IMR-90 (cell line): ENCODE measurements around the gene KRT38. TPM values are rescaled to one million over a fixed set of nuclear protein-coding genes. Genes with fewer than 3 reads are reported as not detected.

Experiments used
- ATAC-seq: fragments of 200-7000 bp; cut with Tn5 transposase; 2 replicates; pipeline ENCODE4 v1.9.1; 2020; ENCODE audit warnings: low read depth, mild to moderate bottlenecking, moderate library complexity
- BruUV-seq: library from RNA; stranded (reverse); fragments of 400-500 nt; replicated peaks from 2 replicates; lab custom pipeline; 2021; lab: Mats Ljungman, UMichigan
- CTCF ChIA-PET: fragments of 300-600 bp; formaldehyde crosslinking; extraction: SDS; loops from one replicate; lab custom pipeline; 2021; ENCODE audit warnings: antibody characterized with exemption; lab: Yijun Ruan, JAX
- POLR2A ChIA-PET: fragments of 300-600 bp; sonication (Branson Sonifier 250); formaldehyde crosslinking; loops from one replicate; lab custom pipeline; 2022; ENCODE audit warnings: antibody characterized with exemption; ENCODE audit not compliant: unreplicated experiment; lab: Charles Lee
- DNase-seq: peaks from one replicate; pipeline ENCODE4 v3.0.0; 2013
- H2AFZ ChIP-seq: replicated peaks from 2 replicates; pipeline ENCODE3; 2013; ENCODE audit warnings: low read length, mild to moderate bottlenecking; ENCODE audit not compliant: poor library complexity
- H2AK5ac ChIP-seq: 2 replicates; pipeline ENCODE4 v1.6.1; 2013; ENCODE audit warnings: low read depth, low read length, inconsistent platforms
- H2AK9ac ChIP-seq: replicated peaks from 2 replicates; pipeline ENCODE3; 2013; ENCODE audit warnings: mild to moderate bottlenecking, low read depth, low read length, moderate library complexity; ENCODE audit not compliant: poor library complexity
- H2BK120ac ChIP-seq: 2 replicates; pipeline ENCODE4 v1.6.1; 2013; ENCODE audit warnings: low read depth, low read length, inconsistent platforms
- H2BK15ac ChIP-seq: 3 replicates; pipeline ENCODE4 v1.6.1; 2013; ENCODE audit warnings: low read depth, low read length, inconsistent platforms
- H2BK20ac ChIP-seq: 2 replicates; pipeline ENCODE4 v1.6.1; 2013; ENCODE audit warnings: low read depth, mild to moderate bottlenecking, inconsistent platforms, low read length, moderate library complexity
- H2BK5ac ChIP-seq: 2 replicates; pipeline ENCODE4 v1.6.1; 2013; ENCODE audit warnings: mild to moderate bottlenecking, low read depth, low read length, inconsistent platforms; ENCODE audit not compliant: poor library complexity, severe bottlenecking
- H3K14ac ChIP-seq: replicated peaks from 2 replicates; pipeline ENCODE4 v1.6.1; 2013; ENCODE audit warnings: low read depth, low read length, inconsistent platforms
- H3K18ac ChIP-seq: 2 replicates; pipeline ENCODE4 v1.6.1; 2013; ENCODE audit warnings: low read depth, low read length, control low read depth
- H3K23ac ChIP-seq: 2 replicates; pipeline ENCODE4 v1.6.1; 2013; ENCODE audit warnings: low read depth, low read length, inconsistent platforms
- H3K27ac ChIP-seq: 2 replicates; pipeline ENCODE4 v1.5.1; 2013; ENCODE audit warnings: mild to moderate bottlenecking, control low read depth, low read length; ENCODE audit not compliant: insufficient read depth
- H3K27me3 ChIP-seq: 2 replicates; pipeline ENCODE4 v1.6.1; 2013; ENCODE audit warnings: low read length; ENCODE audit not compliant: control insufficient read depth, insufficient read depth
- H3K36me3 ChIP-seq: 2 replicates; pipeline ENCODE4 v1.6.1; 2013; ENCODE audit warnings: low read length, mixed read lengths; ENCODE audit not compliant: control insufficient read depth, insufficient read depth
- H3K4ac ChIP-seq: 2 replicates; pipeline ENCODE4 v1.6.1; 2013; ENCODE audit warnings: low read depth, low read length, inconsistent platforms
- H3K4me1 ChIP-seq: 2 replicates; pipeline ENCODE4 v1.6.1; 2013; ENCODE audit warnings: low read length, mixed read lengths; ENCODE audit not compliant: control insufficient read depth, insufficient read depth
- H3K4me2 ChIP-seq: 2 replicates; pipeline ENCODE4 v1.6.1; 2013; ENCODE audit warnings: low read depth, mild to moderate bottlenecking, control low read depth, low read length, moderate library complexity
- H3K4me3 ChIP-seq: 2 replicates; pipeline ENCODE4 v1.5.1; 2013; ENCODE audit warnings: low read depth, mild to moderate bottlenecking, control low read depth, low read length, moderate library complexity; ENCODE audit not compliant: insufficient read depth
- H3K56ac ChIP-seq: 2 replicates; pipeline ENCODE4 v1.6.1; 2013; ENCODE audit warnings: low read length, inconsistent platforms; ENCODE audit not compliant: insufficient read depth; ENCODE audit errors: extremely low read depth
- H3K79me1 ChIP-seq, 2 experiments: 2 replicates each; pipeline ENCODE4 v1.6.1; 2013; ENCODE audit warnings: low read length in 2 of 2, inconsistent platforms in 1 of 2, low read depth in 1 of 2
- H3K9ac ChIP-seq: 2 replicates; pipeline ENCODE4 v1.6.1; 2013; ENCODE audit warnings: low read depth, low read length, control low read depth
- H3K9me1 ChIP-seq: 2 replicates; pipeline ENCODE4 v1.6.1; 2013; ENCODE audit warnings: low read length, inconsistent platforms; ENCODE audit not compliant: insufficient read depth
- H3K9me3 ChIP-seq: 2 replicates; pipeline ENCODE4 v1.6.1; 2013; ENCODE audit warnings: low read length; ENCODE audit not compliant: control insufficient read depth, insufficient read depth
- H4K20me1 ChIP-seq: 2 replicates; pipeline ENCODE4 v1.6.1; 2013; ENCODE audit warnings: low read length, inconsistent platforms; ENCODE audit not compliant: insufficient read depth
- H4K5ac ChIP-seq: 2 replicates; pipeline ENCODE4 v1.6.1; 2013; ENCODE audit warnings: mild to moderate bottlenecking, low read depth, low read length, control low read depth
- H4K8ac ChIP-seq, 2 experiments: 2 replicates each; pipeline ENCODE4 v1.6.1; 2013; ENCODE audit warnings: low read depth in 2 of 2, low read length in 2 of 2, control low read depth in 1 of 2, inconsistent platforms in 1 of 2
- H4K91ac ChIP-seq: 2 replicates; pipeline ENCODE4 v1.6.1; 2013; ENCODE audit warnings: low read depth, low read length, inconsistent platforms; ENCODE audit not compliant: insufficient read depth
- BHLHE40 ChIP-seq: fragments of 150-350 bp; IDR thresholded peaks from 2 replicates; pipeline ENCODE4 v1.6.1; 2016; ENCODE audit warnings: mild to moderate bottlenecking, low read depth, low read length
- CEBPB ChIP-seq: IDR thresholded peaks from 2 replicates; pipeline ENCODE4 v1.6.1; 2012; ENCODE audit warnings: low read depth, low read length, improper control_type of control experiment
- CHD1 ChIP-seq: IDR thresholded peaks from 2 replicates; pipeline ENCODE4 v1.6.1; 2012; ENCODE audit warnings: low read depth, low read length, improper control_type of control experiment
- CTCF ChIP-seq: conservative IDR thresholded peaks from 2 replicates; pipeline ENCODE4 v1.5.1; 2012; ENCODE audit warnings: mild to moderate bottlenecking, low read depth, low read length, improper control_type of control experiment
- ELK1 ChIP-seq: fragments of 150-350 bp; IDR thresholded peaks from 2 replicates; pipeline ENCODE4 v1.6.1; 2016; ENCODE audit warnings: low read depth, mild to moderate bottlenecking, low read length, moderate library complexity, borderline replicate concordance
- FOS ChIP-seq: fragments of 150-350 bp; IDR thresholded peaks from 2 replicates; pipeline ENCODE4 v1.6.1; 2016; ENCODE audit warnings: low read depth, low read length
- MAFK ChIP-seq: IDR thresholded peaks from 2 replicates; pipeline ENCODE4 v1.6.1; 2012; ENCODE audit warnings: low read depth, low read length, improper control_type of control experiment
- MAZ ChIP-seq: IDR thresholded peaks from 2 replicates; pipeline ENCODE4 v1.6.1; 2012; ENCODE audit warnings: low read depth, mild to moderate bottlenecking, low read length, improper control_type of control experiment, moderate library complexity, borderline replicate concordance
- NFE2L2 ChIP-seq: fragments of 150-350 bp; IDR thresholded peaks from 2 replicates; pipeline ENCODE4 v1.6.1; 2016; ENCODE audit warnings: low read depth, mild to moderate bottlenecking, low read length
- POLR2A ChIP-seq: IDR thresholded peaks from 2 replicates; pipeline ENCODE4 v1.6.1; 2012; ENCODE audit warnings: mild to moderate bottlenecking, low read depth, low read length
- RAD21 ChIP-seq: IDR thresholded peaks from 2 replicates; pipeline ENCODE4 v1.6.1; 2012; ENCODE audit warnings: low read length, improper control_type of control experiment
- RCOR1 ChIP-seq: IDR thresholded peaks from 2 replicates; pipeline ENCODE4 v1.6.1; 2012; ENCODE audit warnings: mild to moderate bottlenecking, low read length, improper control_type of control experiment; ENCODE audit not compliant: insufficient replicate concordance
- RFX5 ChIP-seq: IDR thresholded peaks from 2 replicates; pipeline ENCODE4 v1.8.0; 2012; ENCODE audit warnings: low read depth, mild to moderate bottlenecking, low read length, moderate library complexity
- SMC3 ChIP-seq: fragments of 150-350 bp; IDR thresholded peaks from 2 replicates; pipeline ENCODE4 v1.6.1; 2016; ENCODE audit warnings: low read depth, mild to moderate bottlenecking, antibody characterized with exemption, low read length, moderate library complexity
- USF2 ChIP-seq: fragments of 150-350 bp; IDR thresholded peaks from 2 replicates; pipeline ENCODE4 v1.6.1; 2017; ENCODE audit warnings: mild to moderate bottlenecking, antibody characterized with exemption, low read length, low read depth
- WGBS, 2 experiments: methylation state at CpG; one replicate each; pipeline versions ENCODE4 v1.1.5 to v1.1.7; 2013; ENCODE audit warnings: missing lambda C conversion rate in 2 of 2; ENCODE audit not compliant: insufficient read length in 1 of 2; ENCODE audit errors: extremely low coverage in 2 of 2; 5-methylcytosine and 5-hydroxymethylcytosine counted together
- dilution Hi-C: fragments of 300-500 bp; cut with HindIII; formaldehyde crosslinking; loops from one replicate; pipeline ENCODE4 v1.14.3; 2018; ENCODE audit warnings: low sequenced_read_pairs; ENCODE audit not compliant: unreplicated experiment
- in situ Hi-C: fragments of 300-500 bp; cut with MboI; formaldehyde crosslinking; loops from 3 replicates; pipeline ENCODE4 v1.14.3; 2019; ENCODE audit warnings: low sequenced_read_pairs, inconsistent platforms, mixed read lengths
- intact Hi-C: fragments of 100-400 bp; cut with micrococcal nuclease; formaldehyde crosslinking; loops from 2 replicates; pipeline ENCODE4 v1.10.0; 2022
- polyA plus RNA-seq, 3 experiments: library from polyadenylated mRNA; depleted of rRNA; stranded (reverse); fragments of >200 nt; gene quantifications; 2 replicates each; pipeline ENCODE4 v1.2.3, GENCODE V29; 2012; ENCODE audit warnings: low replicate concordance in 1 of 3
- total RNA-seq: library from RNA; depleted of rRNA; stranded (reverse); fragments of >200 nt; gene quantifications from 2 replicates; pipeline ENCODE4 v1.2.3, GENCODE V29; 2012

KRT38 gene
- total and polyA plus RNA-seq, 2 of the 4 experiments (the other 2 are of a cell fraction): 0.09 TPM; not detected in 1

- ChIA-PET POLR2A (no interaction called here), CTCF (interaction anchor here (1.4 to 1.5 kb wide), 2 partner anchors 235 to 249 kb away, joined by 3 to 4 read pairs; no protein-coding TSS in a partner anchor)
- no peak overlapping the region for H3K4me3 ChIP-seq
- H3K4me1 ChIP-seq: peaks cover 23% of the 10 kb centered on the region
- peak overlapping the region; percentile 86 for H2BK120ac ChIP-seq
- DNase-seq: peak; percentile 12
- H3K18ac ChIP-seq: peak overlapping the region; percentile 18; the same call in 1 of the 2 replicates
- H2BK20ac ChIP-seq: peak overlapping the region; percentile 35
- H3K14ac ChIP-seq: no peak overlapping the region; the same call in 1 of the 2 replicates
- H4K5ac ChIP-seq: no peak overlapping the region
- no peak overlapping the region for H3K4me2 ChIP-seq
- H2BK15ac ChIP-seq: peak overlapping the region; percentile 77; the same call in 2 of the 3 replicates
- H2AK5ac ChIP-seq: peak overlapping the region; percentile 52
- H3K9me3 ChIP-seq: no peaks in the 10 kb centered on the region
- no peak for ATAC-seq
- WGBS, 2 experiments: 100% methylated on average over 1 of the region's 5 CpGs; no CpG with 5 or more reads in 1 of the 2 experiments
- H3K9me1 ChIP-seq: peaks cover 21% of the 10 kb centered on the region
- H3K27me3 ChIP-seq: no peaks in the 10 kb centered on the region
- H2AK9ac ChIP-seq: no peak overlapping the region
- H3K79me1 ChIP-seq: no peaks in the 10 kb centered on the region
- H3K4ac ChIP-seq: peak overlapping the region; percentile 42
- H3K23ac ChIP-seq: no peak overlapping the region
- H3K56ac ChIP-seq: no peak overlapping the region; the same call in 1 of the 2 replicates
- intact Hi-C loops: no loop called here
- no peak overlapping the region for H3K27ac ChIP-seq
- in situ Hi-C loops: no loop called here
- no peaks in the 10 kb centered on the region for H3K36me3 ChIP-seq
- peak overlapping the region; percentile 51 for H4K91ac ChIP-seq
- H4K20me1 ChIP-seq: no peaks in the 10 kb centered on the region
- H2AFZ ChIP-seq: no peak overlapping the region
- dilution Hi-C loops: no loop called here
- BruUV-seq: no TSS peak
- H3K9ac ChIP-seq: no peak overlapping the region
- H2BK5ac ChIP-seq: peak overlapping the region; percentile 21
- H4K8ac ChIP-seq: peak overlapping the region in 1 of 2 experiments; percentile 44; a peak in 1 of 4 replicates
- no peak for TF ChIP-seq BHLHE40
- no peak for TF ChIP-seq USF2
- TF ChIP-seq CEBPB: no peak
- no peak for TF ChIP-seq MAZ
- no peak for TF ChIP-seq RAD21
- TF ChIP-seq CTCF: no peak
- no peak for TF ChIP-seq RCOR1
- TF ChIP-seq RFX5: no peak
- no peak for TF ChIP-seq ELK1
- TF ChIP-seq POLR2A: no peak
- no peak for TF ChIP-seq CHD1
- TF ChIP-seq NFE2L2: no peak
- no peak for TF ChIP-seq FOS
- no peak for TF ChIP-seq SMC3
- no peak for TF ChIP-seq MAFK
These were observed 27.3 kb downstream of the KRT38 start for GRCh38 chr17:41413353-41413957.
